ENCODE measurements around the gene DENND11.

DNA sequence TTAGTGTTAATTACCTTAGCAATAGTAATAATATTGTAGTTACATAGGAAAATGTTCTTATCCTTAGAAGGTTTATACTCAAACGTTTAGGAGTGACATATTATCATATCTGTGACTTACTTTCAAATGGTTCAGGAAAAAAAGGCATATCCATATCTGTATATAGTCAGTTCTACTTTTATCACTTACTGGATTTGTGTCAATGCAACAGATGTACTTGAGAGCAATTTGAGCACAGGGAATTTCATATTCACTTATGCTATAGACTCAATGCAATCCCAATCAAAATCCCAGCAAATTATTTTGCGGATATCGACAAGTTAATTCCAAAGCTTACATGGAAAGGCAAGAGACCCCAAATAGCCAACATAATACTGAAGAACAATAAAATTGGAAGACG lies 10.0 kb downstream of the DENND11 start:
- TF ChIP-seq, protein P1, sequence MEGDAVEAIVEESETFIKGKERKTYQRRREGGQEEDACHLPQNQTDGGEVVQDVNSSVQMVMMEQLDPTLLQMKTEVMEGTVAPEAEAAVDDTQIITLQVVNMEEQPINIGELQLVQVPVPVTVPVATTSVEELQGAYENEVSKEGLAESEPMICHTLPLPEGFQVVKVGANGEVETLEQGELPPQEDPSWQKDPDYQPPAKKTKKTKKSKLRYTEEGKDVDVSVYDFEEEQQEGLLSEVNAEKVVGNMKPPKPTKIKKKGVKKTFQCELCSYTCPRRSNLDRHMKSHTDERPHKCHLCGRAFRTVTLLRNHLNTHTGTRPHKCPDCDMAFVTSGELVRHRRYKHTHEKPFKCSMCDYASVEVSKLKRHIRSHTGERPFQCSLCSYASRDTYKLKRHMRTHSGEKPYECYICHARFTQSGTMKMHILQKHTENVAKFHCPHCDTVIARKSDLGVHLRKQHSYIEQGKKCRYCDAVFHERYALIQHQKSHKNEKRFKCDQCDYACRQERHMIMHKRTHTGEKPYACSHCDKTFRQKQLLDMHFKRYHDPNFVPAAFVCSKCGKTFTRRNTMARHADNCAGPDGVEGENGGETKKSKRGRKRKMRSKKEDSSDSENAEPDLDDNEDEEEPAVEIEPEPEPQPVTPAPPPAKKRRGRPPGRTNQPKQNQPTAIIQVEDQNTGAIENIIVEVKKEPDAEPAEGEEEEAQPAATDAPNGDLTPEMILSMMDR (IDR thresholded peaks at IDR 0.05): no peak
- TF ChIP-seq POLR2A (IDR thresholded peaks at IDR 0.05) (no peak), POLR2AphosphoS5 (IDR thresholded peaks at IDR 0.05; ENCODE audit: insufficient read depth in 1 of 2, low read depth in 1 of 2) (no peak)
